ENCODE measurements around the gene TRPC4AP.

The TRPC4AP gene

GRCh38 chr20:35006009-35006408 lies 86.6 kb downstream of the TRPC4AP start:
- Histone ChIP-seq H2AFZ (ENCODE audit: low read length) (no peak overlapping the region), H3K4me2 (ENCODE audit: low read depth, low read length) (no peak overlapping the region), H3K36me3 (replicated peaks; ENCODE audit: insufficient read depth, low read length) (no peaks in the 10 kb centered on the region), H3K4me1 (ENCODE audit: low read length) (no peaks in the 10 kb centered on the region), H3K9ac (ENCODE audit: low read length) (no peak overlapping the region), H3K9me2 (replicated peaks; ENCODE audit: insufficient read depth, low read length) (no peaks in the 10 kb centered on the region), H3K4me3 (ENCODE audit: low read length) (no peak overlapping the region), H4K20me1 (ENCODE audit: insufficient read depth, low read length) (no peaks in the 10 kb centered on the region), H3K79me2 (ENCODE audit: low read length) (no peaks in the 10 kb centered on the region), H3K27me3 (replicated peaks; ENCODE audit: insufficient read depth, low read length) (no peaks in the 10 kb centered on the region), H3K9me3 (replicated peaks; ENCODE audit: insufficient read depth, low read length) (no peaks in the 10 kb centered on the region), H3K27ac (ENCODE audit: low read length) (no peak overlapping the region), H3F3A (ENCODE audit: insufficient read depth, low read length) (no peaks in the 10 kb centered on the region)
- DNase-seq: no peak
- no peak for TF ChIP-seq EZH2phosphoT487 (IDR thresholded peaks at IDR 0.05; ENCODE audit: low read length)
- TF ChIP-seq EZH2 (optimal IDR thresholded peaks at IDR 0.05; ENCODE audit: low read depth, low read length): no peak
- TF ChIP-seq CTCF (IDR thresholded peaks at IDR 0.05; ENCODE audit: low read length): no peak

GRCh38 chr20:35005463-35005961 lies 87.1 kb downstream of the TRPC4AP start:
- Histone ChIP-seq H2AFZ (ENCODE audit: low read length) (no peak overlapping the region), H4K20me1 (ENCODE audit: insufficient read depth, low read length) (no peaks in the 10 kb centered on the region), H3K27ac (ENCODE audit: low read length) (no peak overlapping the region), H3K36me3 (replicated peaks; ENCODE audit: insufficient read depth, low read length) (no peaks in the 10 kb centered on the region), H3K4me2 (ENCODE audit: low read depth, low read length) (no peak overlapping the region), H3K27me3 (replicated peaks; ENCODE audit: insufficient read depth, low read length) (no peaks in the 10 kb centered on the region), H3K9ac (ENCODE audit: low read length) (no peak overlapping the region), H3K9me2 (replicated peaks; ENCODE audit: insufficient read depth, low read length) (no peaks in the 10 kb centered on the region), H3K4me3 (ENCODE audit: low read length) (no peak overlapping the region), H3K9me3 (replicated peaks; ENCODE audit: insufficient read depth, low read length) (no peaks in the 10 kb centered on the region), H3F3A (ENCODE audit: insufficient read depth, low read length) (no peaks in the 10 kb centered on the region), H3K79me2 (ENCODE audit: low read length) (no peaks in the 10 kb centered on the region), H3K4me1 (ENCODE audit: low read length) (no peaks in the 10 kb centered on the region)
- TF ChIP-seq EZH2phosphoT487 (IDR thresholded peaks at IDR 0.05; ENCODE audit: low read length): no peak
- TF ChIP-seq CTCF (IDR thresholded peaks at IDR 0.05; ENCODE audit: low read length): no peak
- TF ChIP-seq EZH2 (optimal IDR thresholded peaks at IDR 0.05; ENCODE audit: low read depth, low read length): no peak
- no peak for DNase-seq

GRCh38 chr20:35004749-35005462 lies 87.7 kb downstream of the TRPC4AP start:
- no peak overlapping the region for H3K27ac ChIP-seq (ENCODE audit: low read length)
- H3K9me3 ChIP-seq (replicated peaks; ENCODE audit: insufficient read depth, low read length): no peaks in the 10 kb centered on the region
- no peak overlapping the region for H3K4me3 ChIP-seq (ENCODE audit: low read length)
- no peaks in the 10 kb centered on the region for H4K20me1 ChIP-seq (ENCODE audit: insufficient read depth, low read length)
- H3K27me3 ChIP-seq (replicated peaks; ENCODE audit: insufficient read depth, low read length): no peaks in the 10 kb centered on the region
- H3K9me2 ChIP-seq (replicated peaks; ENCODE audit: insufficient read depth, low read length): no peaks in the 10 kb centered on the region
- no peaks in the 10 kb centered on the region for H3K36me3 ChIP-seq (replicated peaks; ENCODE audit: insufficient read depth, low read length)
- DNase-seq: no peak
- H3K9ac ChIP-seq (ENCODE audit: low read length): no peak overlapping the region
- no peak overlapping the region for H3K4me2 ChIP-seq (ENCODE audit: low read depth, low read length)
- H3F3A ChIP-seq (ENCODE audit: insufficient read depth, low read length): no peaks in the 10 kb centered on the region
- H3K79me2 ChIP-seq (ENCODE audit: low read length): no peaks in the 10 kb centered on the region
- no peaks in the 10 kb centered on the region for H3K4me1 ChIP-seq (ENCODE audit: low read length)
- TF ChIP-seq CTCF (IDR thresholded peaks at IDR 0.05; ENCODE audit: low read length): no peak
- no peak for TF ChIP-seq EZH2phosphoT487 (IDR thresholded peaks at IDR 0.05; ENCODE audit: low read length)
- no peak for TF ChIP-seq EZH2 (optimal IDR thresholded peaks at IDR 0.05; ENCODE audit: low read depth, low read length)
- H2AFZ ChIP-seq (ENCODE audit: low read length): no peak overlapping the region
